ENCODE results near the gene MORN1.

The MORN1 gene

DNA sequence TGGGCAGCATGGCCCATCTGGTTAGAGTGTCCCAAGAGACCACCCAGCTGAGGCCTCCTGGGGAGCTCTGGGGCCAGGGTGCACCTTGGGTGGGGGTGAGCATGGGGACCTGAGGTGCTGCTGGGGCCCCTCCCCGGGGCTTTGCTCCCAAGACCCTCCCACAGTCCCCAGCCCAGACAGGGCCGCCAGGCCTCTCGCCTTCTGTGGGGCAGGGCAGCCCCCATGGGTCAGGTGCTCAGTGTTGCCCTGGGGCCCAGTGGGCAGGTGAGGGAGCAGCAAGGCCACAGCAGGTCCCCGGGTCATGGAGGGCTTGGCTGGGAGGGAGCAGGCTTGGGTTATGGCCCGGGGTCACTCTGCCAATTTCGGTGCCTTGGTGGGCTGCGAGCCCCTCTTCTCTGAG is 45.5 kb upstream of the MORN1 start:
- Histone ChIP-seq H3K27ac (ENCODE audit: low read depth, low read length, poor library complexity, severe bottlenecking) (no peak overlapping the region), H3K36me3 (ENCODE audit: insufficient read depth, low read length) (no peaks in the 10 kb centered on the region), H2AFZ (ENCODE audit: low read length) (no peak overlapping the region), H3K27me3 (ENCODE audit: insufficient read depth, low read length) (0 out of 2 replicates have a peak, but pooled peaks cover 4% of the 10 kb centered on the region), H3K4me1 (ENCODE audit: insufficient read depth, low read length, severe bottlenecking) (no peaks in the 10 kb centered on the region), H4K20me1 (ENCODE audit: insufficient read depth, low read length) (no peaks in the 10 kb centered on the region), H3K4me2 (ENCODE audit: low read length) (no peak overlapping the region), H3K9me3 (ENCODE audit: low read length) (no peaks in the 10 kb centered on the region), H3F3A (ENCODE audit: insufficient read depth, low read length) (no peaks in the 10 kb centered on the region), H3K9me2 (ENCODE audit: low read depth, low read length) (no peaks in the 10 kb centered on the region), H3K9ac (ENCODE audit: low read length) (no peak overlapping the region), H3K79me2 (ENCODE audit: insufficient read depth, low read length) (no peaks in the 10 kb centered on the region), H3K4me3 (ENCODE audit: low read depth, low read length, poor library complexity, severe bottlenecking) (no peak overlapping the region)
- TF ChIP-seq EZH2 (IDR thresholded peaks at IDR 0.05; ENCODE audit: borderline replicate concordance, low read length), result no peak
- TF ChIP-seq, protein P1, sequence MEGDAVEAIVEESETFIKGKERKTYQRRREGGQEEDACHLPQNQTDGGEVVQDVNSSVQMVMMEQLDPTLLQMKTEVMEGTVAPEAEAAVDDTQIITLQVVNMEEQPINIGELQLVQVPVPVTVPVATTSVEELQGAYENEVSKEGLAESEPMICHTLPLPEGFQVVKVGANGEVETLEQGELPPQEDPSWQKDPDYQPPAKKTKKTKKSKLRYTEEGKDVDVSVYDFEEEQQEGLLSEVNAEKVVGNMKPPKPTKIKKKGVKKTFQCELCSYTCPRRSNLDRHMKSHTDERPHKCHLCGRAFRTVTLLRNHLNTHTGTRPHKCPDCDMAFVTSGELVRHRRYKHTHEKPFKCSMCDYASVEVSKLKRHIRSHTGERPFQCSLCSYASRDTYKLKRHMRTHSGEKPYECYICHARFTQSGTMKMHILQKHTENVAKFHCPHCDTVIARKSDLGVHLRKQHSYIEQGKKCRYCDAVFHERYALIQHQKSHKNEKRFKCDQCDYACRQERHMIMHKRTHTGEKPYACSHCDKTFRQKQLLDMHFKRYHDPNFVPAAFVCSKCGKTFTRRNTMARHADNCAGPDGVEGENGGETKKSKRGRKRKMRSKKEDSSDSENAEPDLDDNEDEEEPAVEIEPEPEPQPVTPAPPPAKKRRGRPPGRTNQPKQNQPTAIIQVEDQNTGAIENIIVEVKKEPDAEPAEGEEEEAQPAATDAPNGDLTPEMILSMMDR (IDR thresholded peaks at IDR 0.05; ENCODE audit: low read length), result no peak

DNA sequence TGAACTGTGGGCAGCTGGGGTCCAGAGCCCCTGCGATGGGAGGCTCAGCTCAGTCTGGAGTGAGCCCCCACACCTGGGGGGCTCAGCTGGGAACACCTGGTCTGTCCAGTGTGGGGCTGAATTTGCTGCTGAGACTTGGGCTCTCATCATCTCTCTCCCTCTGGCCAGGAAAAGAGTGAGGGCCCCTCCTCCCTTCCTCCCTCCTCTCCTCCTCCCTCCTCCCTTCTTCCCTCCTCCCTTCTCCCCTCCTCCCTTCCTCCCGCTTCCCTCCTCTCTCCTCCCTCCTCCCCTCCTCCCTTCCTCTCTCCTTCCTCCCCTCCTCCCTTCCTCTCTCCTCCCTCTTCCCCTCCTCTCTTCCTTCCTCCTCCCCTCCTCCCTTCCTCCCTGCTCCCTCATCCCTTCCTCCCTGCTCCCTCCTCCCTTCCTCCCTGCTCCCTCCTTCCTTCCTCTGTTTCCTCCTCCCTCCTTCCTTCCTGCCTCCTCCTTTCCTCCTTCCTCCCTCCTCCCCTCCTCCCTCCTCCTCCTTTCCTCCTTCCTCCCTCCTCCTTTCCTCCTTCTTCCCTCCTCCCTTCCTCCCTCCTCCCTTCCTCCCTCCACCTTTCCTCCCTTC is 44.5 kb upstream of the MORN1 start:
- TF ChIP-seq, protein P1 (IDR thresholded peaks at IDR 0.05; ENCODE audit: low read length), result no peak
- no peak for TF ChIP-seq EZH2 (IDR thresholded peaks at IDR 0.05; ENCODE audit: borderline replicate concordance, low read length)
- H3F3A ChIP-seq (ENCODE audit: insufficient read depth, low read length), result no peaks in the 10 kb centered on the region
- no peak overlapping the region for H2AFZ ChIP-seq (ENCODE audit: low read length)
- no peaks in the 10 kb centered on the region for H3K9me3 ChIP-seq (ENCODE audit: low read length)
- no peaks in the 10 kb centered on the region for H4K20me1 ChIP-seq (ENCODE audit: insufficient read depth, low read length)
- peaks cover 4% of the 10 kb centered on the region; the same call in 1 of the 2 replicates for H3K27me3 ChIP-seq (ENCODE audit: insufficient read depth, low read length)
- no peak overlapping the region for H3K27ac ChIP-seq (ENCODE audit: low read depth, low read length, poor library complexity, severe bottlenecking)
- H3K4me3 ChIP-seq (ENCODE audit: low read depth, low read length, poor library complexity, severe bottlenecking), result no peak overlapping the region
- no peaks in the 10 kb centered on the region for H3K36me3 ChIP-seq (ENCODE audit: insufficient read depth, low read length)
- H3K9me2 ChIP-seq (ENCODE audit: low read depth, low read length), result no peaks in the 10 kb centered on the region
- H3K9ac ChIP-seq (ENCODE audit: low read length), result no peak overlapping the region
- no peak overlapping the region for H3K4me2 ChIP-seq (ENCODE audit: low read length)
- H3K79me2 ChIP-seq (ENCODE audit: insufficient read depth, low read length), result no peaks in the 10 kb centered on the region
- H3K4me1 ChIP-seq (ENCODE audit: insufficient read depth, low read length, severe bottlenecking), result no peaks in the 10 kb centered on the region

DNA sequence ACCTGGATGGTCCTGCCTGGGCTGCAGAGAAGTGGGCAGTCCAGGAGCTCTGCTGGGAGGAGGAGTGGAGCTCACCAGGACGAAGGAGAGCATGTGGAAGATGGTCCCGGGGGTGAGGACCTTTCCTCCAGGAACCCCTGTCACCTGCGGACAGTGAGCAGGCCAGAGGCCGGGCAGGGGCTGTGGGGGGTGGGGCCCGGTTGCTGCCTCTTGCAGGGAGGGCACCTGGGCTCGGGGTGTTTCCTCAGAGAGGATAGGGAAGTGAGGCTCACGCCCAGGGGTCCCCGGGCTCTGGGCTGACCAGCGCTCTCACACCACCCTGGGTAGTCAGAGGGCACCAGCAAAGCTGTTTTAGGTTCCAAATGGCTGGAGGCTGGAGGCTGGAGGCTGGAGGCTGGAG is 43.7 kb upstream of the MORN1 start:
- no peaks in the 10 kb centered on the region for H3K9me2 ChIP-seq (ENCODE audit: low read depth, low read length)
- no peaks in the 10 kb centered on the region for H4K20me1 ChIP-seq (ENCODE audit: insufficient read depth, low read length)
- no peaks in the 10 kb centered on the region for H3K36me3 ChIP-seq (ENCODE audit: insufficient read depth, low read length)
- no peak overlapping the region for H2AFZ ChIP-seq (ENCODE audit: low read length)
- H3K27ac ChIP-seq (ENCODE audit: low read depth, low read length, poor library complexity, severe bottlenecking), result no peak overlapping the region
- no peaks in the 10 kb centered on the region for H3K4me1 ChIP-seq (ENCODE audit: insufficient read depth, low read length, severe bottlenecking)
- TF ChIP-seq, protein P1 (IDR thresholded peaks at IDR 0.05; ENCODE audit: low read length), result no peak
- TF ChIP-seq EZH2 (IDR thresholded peaks at IDR 0.05; ENCODE audit: borderline replicate concordance, low read length), result no peak
- no peaks in the 10 kb centered on the region for H3K9me3 ChIP-seq (ENCODE audit: low read length)
- no peak overlapping the region for H3K4me2 ChIP-seq (ENCODE audit: low read length)
- H3F3A ChIP-seq (ENCODE audit: insufficient read depth, low read length), result no peaks in the 10 kb centered on the region
- no peaks in the 10 kb centered on the region for H3K79me2 ChIP-seq (ENCODE audit: insufficient read depth, low read length)
- no peak overlapping the region for H3K9ac ChIP-seq (ENCODE audit: low read length)
- peaks cover 10% of the 10 kb centered on the region; the same call in 1 of the 2 replicates for H3K27me3 ChIP-seq (ENCODE audit: insufficient read depth, low read length)
- no peak overlapping the region for H3K4me3 ChIP-seq (ENCODE audit: low read depth, low read length, poor library complexity, severe bottlenecking)

All from OCI-LY1 (cell line).